DND-41 (cell line): ENCODE data around the gene NELFA.

Experiments used
- EZH2 ChIP-seq: IDR thresholded peaks from 3 replicates; pipeline ENCODE4 v1.6.1; 2012; ENCODE audit warnings: borderline replicate concordance, low read depth, mild to moderate bottlenecking, moderate library complexity, low read length, inconsistent platforms; ENCODE audit not compliant: severe bottlenecking
- TF ChIP-seq, protein P1 (sequence below): IDR thresholded peaks from 2 replicates; pipeline ENCODE4 v1.5.1; 2012; ENCODE audit warnings: borderline replicate concordance, low read length, moderate library complexity, mild to moderate bottlenecking; ENCODE audit not compliant: poor library complexity, severe bottlenecking; ENCODE audit errors: extremely low read depth

GRCh38 chr4:2008671-2008920 lies 178 bp downstream of the NELFA start:
- TF ChIP-seq, protein P1, sequence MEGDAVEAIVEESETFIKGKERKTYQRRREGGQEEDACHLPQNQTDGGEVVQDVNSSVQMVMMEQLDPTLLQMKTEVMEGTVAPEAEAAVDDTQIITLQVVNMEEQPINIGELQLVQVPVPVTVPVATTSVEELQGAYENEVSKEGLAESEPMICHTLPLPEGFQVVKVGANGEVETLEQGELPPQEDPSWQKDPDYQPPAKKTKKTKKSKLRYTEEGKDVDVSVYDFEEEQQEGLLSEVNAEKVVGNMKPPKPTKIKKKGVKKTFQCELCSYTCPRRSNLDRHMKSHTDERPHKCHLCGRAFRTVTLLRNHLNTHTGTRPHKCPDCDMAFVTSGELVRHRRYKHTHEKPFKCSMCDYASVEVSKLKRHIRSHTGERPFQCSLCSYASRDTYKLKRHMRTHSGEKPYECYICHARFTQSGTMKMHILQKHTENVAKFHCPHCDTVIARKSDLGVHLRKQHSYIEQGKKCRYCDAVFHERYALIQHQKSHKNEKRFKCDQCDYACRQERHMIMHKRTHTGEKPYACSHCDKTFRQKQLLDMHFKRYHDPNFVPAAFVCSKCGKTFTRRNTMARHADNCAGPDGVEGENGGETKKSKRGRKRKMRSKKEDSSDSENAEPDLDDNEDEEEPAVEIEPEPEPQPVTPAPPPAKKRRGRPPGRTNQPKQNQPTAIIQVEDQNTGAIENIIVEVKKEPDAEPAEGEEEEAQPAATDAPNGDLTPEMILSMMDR, result peak; percentile 15
- no peak for TF ChIP-seq EZH2
